Right cardiac atrium (tissue), 5 donors: ENCODE results near the gene SLIT2. TPM values are rescaled to one million over a fixed set of nuclear protein-coding genes. Genes with fewer than 3 reads are reported as not detected.
A peak's percentile ranks its signal among the peaks of the same experiment; 100 is the strongest.

Experiments
- ATAC-seq, 2 donors: fragments of 200-7000 bp; cut with Tn5 transposase; one replicate each; pipeline versions ENCODE4 v1.8.0 to v1.9.1; 2020; ENCODE audit warnings: moderate library complexity in 2 of 2, mild to moderate bottlenecking in 1 of 2
- DNase-seq, 3 donors: peaks; one replicate each; pipeline ENCODE4 v3.0.0-alpha.2; 2020
- H3K27ac ChIP-seq: one replicate; pipeline ENCODE4 v1.5.1; 2013; ENCODE audit warnings: mild to moderate bottlenecking, low read length, control low read depth, moderate library complexity
- H3K27me3 ChIP-seq: one replicate; pipeline ENCODE4 v1.6.1; 2013; ENCODE audit not compliant: control insufficient read depth, insufficient read depth
- H3K4me1 ChIP-seq: one replicate; pipeline ENCODE4 v1.6.1; 2013; ENCODE audit warnings: low read length; ENCODE audit not compliant: control insufficient read depth, insufficient read depth
- H3K4me3 ChIP-seq: one replicate; pipeline ENCODE4 v1.5.1; 2013; ENCODE audit warnings: low read length, control low read depth
- H3K9me3 ChIP-seq: one replicate; pipeline ENCODE4 v1.6.1; 2013; ENCODE audit warnings: low read length; ENCODE audit not compliant: control insufficient read depth
- WGBS: extraction: QIAGEN DNeasy Blood & Tissue Kit; methylation state at CpG from one replicate; pipeline ENCODE4 v1.1.7; 2013; 5-methylcytosine and 5-hydroxymethylcytosine counted together
- intact Hi-C, 4 donors: fragments of 100-400 bp; cut with DNase I; formaldehyde crosslinking; loops; one replicate each; pipeline versions ENCODE4 v1.11.0 to v1.14.0; 2022 to 2023
- polyA plus RNA-seq: library from polyadenylated mRNA; stranded (reverse); fragments of 200-250 nt; gene quantifications from one replicate; pipeline ENCODE4 v1.2.3, GENCODE V29; 2013
- total RNA-seq, 4 donors: library from RNA; stranded (reverse); fragmentation: NEBNext Ultra II Directional; extraction: Animal tissue kit (Norgen Biotek cat#: 25700); gene quantifications; one replicate each; pipeline ENCODE4 v1.2.1, GENCODE V29; 2021
- donor health status: healthy with polysubstance abuse.
- donor health status: DM: no; HTN: yes; CAD: no.
- donor health status: DM: no; HTN: no; CAD: no.
- donor health status: DM: no; HTN: yes; CAD: no; lungs with severe emphysema.
- donor health status: DM: yes; HTN: yes; CAD: no.

Gene SLIT2
- total and polyA plus RNA-seq, 5 donors = 2.9 to 13.8 (median 10.4) TPM

- intact Hi-C loops = no loop called here
- no peaks in the 10 kb centered on the region for H3K27me3 ChIP-seq
- H3K27ac ChIP-seq = peak overlapping the region; percentile 32
- no peak overlapping the region for H3K4me3 ChIP-seq
- peak; percentile 21 to 69 (median 56) for DNase-seq
- 44% methylated on average over 4 of the region's 4 CpGs for WGBS
- H3K4me1 ChIP-seq = no peaks in the 10 kb centered on the region
- no peaks in the 10 kb centered on the region for H3K9me3 ChIP-seq
- peak; percentile 87 to 93 for ATAC-seq
These were observed 14.7 kb downstream of the SLIT2 start for GRCh38 chr4:20266215-20267082.

DNA sequence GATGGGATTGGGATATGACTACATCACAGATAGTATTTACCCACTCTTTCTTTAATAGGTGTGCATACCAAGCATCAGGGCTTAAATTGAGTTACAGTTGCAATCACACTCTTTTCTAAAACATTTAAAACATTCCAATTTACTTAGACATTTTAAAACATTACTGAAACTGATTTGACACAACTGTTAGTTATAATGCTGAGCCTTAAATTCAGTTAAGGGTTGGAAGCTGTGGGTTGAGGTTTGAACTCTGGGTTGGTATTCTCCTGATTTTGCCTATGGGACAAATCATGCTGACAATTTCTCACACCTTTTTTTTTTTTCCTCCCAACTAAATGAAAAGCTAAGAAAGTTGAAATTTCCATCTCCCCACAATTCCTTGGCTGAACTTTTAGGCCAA is 16.3 kb downstream of the SLIT2 start:
- Histone ChIP-seq H3K27me3 (no peaks in the 10 kb centered on the region), H3K4me3 (no peak overlapping the region), H3K4me1 (no peaks in the 10 kb centered on the region), H3K9me3 (no peaks in the 10 kb centered on the region), H3K27ac (no peak overlapping the region)
- intact Hi-C loops = no loop called here
- no peak for ATAC-seq
- DNase-seq = no peak

- H3K27me3 ChIP-seq = no peaks in the 10 kb centered on the region
- intact Hi-C loops = no loop called here
- DNase-seq = no peak
- no peaks in the 10 kb centered on the region for H3K9me3 ChIP-seq
- ATAC-seq = no peak
- WGBS = 75% methylated on average over 1 of the region's 1 CpG
- no peaks in the 10 kb centered on the region for H3K4me1 ChIP-seq
- no peak overlapping the region for H3K4me3 ChIP-seq
- H3K27ac ChIP-seq = no peak overlapping the region
These were observed 17.6 kb downstream of the SLIT2 start for GRCh38 chr4:20269320-20269719.

DNA sequence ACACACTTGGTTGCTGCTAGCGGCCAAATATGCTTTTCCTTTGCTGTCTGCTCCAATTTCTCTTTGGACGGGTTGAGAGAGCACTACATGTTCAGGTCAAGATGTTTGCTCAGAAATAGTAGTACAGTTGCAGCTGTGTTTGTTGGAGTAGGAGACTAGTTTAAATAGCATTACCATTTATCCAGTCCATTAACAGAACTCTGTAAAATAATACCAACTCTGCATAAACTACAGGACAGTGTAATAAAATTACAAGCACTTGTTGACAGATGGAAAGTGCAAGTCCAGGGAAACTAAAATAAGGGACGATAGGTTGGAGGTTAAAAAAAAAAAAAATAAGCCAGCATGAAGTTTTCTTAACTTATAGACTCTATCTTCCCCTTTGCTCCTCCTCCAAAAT is 20.2 kb downstream of the SLIT2 start:
- Histone ChIP-seq H3K27ac (no peak overlapping the region), H3K9me3 (no peaks in the 10 kb centered on the region), H3K4me3 (no peak overlapping the region), H3K27me3 (no peaks in the 10 kb centered on the region), H3K4me1 (no peaks in the 10 kb centered on the region)
- DNase-seq (no peak), ATAC-seq (no peak)
- intact Hi-C loops = no loop called here
- WGBS = 62% methylated on average over 3 of the region's 3 CpGs

GRCh38 chr4:20272411-20272872 is 20.7 kb downstream of the SLIT2 start:
- 83% methylated on average over 4 of the region's 4 CpGs for WGBS
- Histone ChIP-seq H3K9me3 (no peaks in the 10 kb centered on the region), H3K27me3 (no peaks in the 10 kb centered on the region), H3K27ac (no peak overlapping the region), H3K4me3 (no peak overlapping the region), H3K4me1 (no peaks in the 10 kb centered on the region)
- intact Hi-C loops = no loop called here
- ATAC-seq (no peak), DNase-seq (no peak)

DNA sequence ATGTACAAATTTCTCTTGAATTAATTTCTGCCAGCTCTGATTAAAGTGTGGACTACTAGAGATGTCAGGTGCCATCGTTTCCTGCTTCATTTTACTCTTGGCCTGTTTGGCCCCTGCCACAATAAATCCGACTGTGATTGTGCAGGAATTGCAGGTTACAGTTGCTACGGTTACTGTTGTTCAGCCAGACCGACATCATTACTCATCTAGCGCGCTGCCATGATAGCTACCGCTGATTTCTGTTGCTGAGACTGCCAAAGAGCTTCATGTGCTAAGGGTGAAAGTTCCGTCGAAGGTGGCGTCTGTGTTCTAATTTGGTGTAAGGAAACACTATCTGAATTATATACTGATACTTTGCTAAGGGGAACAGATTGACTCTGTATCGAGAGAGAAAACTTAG is 22.1 kb downstream of the SLIT2 start:
- no peaks in the 10 kb centered on the region for H3K4me1 ChIP-seq
- H3K27me3 ChIP-seq = no peaks in the 10 kb centered on the region
- 74% methylated on average over 11 of the region's 11 CpGs for WGBS
- H3K9me3 ChIP-seq = no peaks in the 10 kb centered on the region
- intact Hi-C loops = no loop called here
- peak in 1 of 2 donors; percentile 25 for ATAC-seq
- no peak overlapping the region for H3K4me3 ChIP-seq
- no peak for DNase-seq
- H3K27ac ChIP-seq = no peak overlapping the region

DNA sequence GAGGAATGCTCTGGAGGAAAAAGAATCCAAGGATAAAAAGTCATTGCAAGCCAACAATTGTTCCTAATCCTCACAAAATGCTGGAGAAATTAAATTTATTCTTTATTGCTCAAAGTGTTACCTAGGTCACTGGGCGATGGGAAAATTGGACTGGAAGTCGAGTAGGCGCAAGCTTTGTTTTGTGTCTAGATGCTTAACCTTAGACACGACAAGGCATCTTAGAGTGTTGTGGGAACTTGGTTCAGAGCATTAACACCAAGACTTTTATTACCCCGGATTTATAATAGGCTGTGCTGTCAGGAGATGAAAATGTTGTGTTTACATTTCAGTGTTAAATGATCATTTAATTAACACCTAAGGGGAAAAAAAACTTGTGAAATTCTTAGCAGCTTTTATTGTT is 25.1 kb downstream of the SLIT2 start:
- 66% methylated on average over 5 of the region's 5 CpGs for WGBS
- no peak overlapping the region for H3K4me3 ChIP-seq

GRCh38 chr4:20278195-20278594 is 26.5 kb downstream of the SLIT2 start:
- Histone ChIP-seq H3K9me3 (no peaks in the 10 kb centered on the region), H3K27me3 (no peaks in the 10 kb centered on the region), H3K4me3 (no peak overlapping the region), H3K27ac (no peak overlapping the region), H3K4me1 (no peaks in the 10 kb centered on the region)
- no peak for ATAC-seq
- intact Hi-C loops = no loop called here
- no peak for DNase-seq
- WGBS = 90% methylated on average over 3 of the region's 3 CpGs

More for the DNA sequence above, 25.1 kb downstream of the SLIT2 start:
- intact Hi-C loops = no loop called here
- DNase-seq = no peak
- no peak overlapping the region for H3K27ac ChIP-seq
- no peaks in the 10 kb centered on the region for H3K4me1 ChIP-seq
- no peaks in the 10 kb centered on the region for H3K27me3 ChIP-seq
- no peak for ATAC-seq
- no peaks in the 10 kb centered on the region for H3K9me3 ChIP-seq

- WGBS = 90% methylated on average over 1 of the region's 1 CpG
- Histone ChIP-seq H3K9me3 (no peaks in the 10 kb centered on the region), H3K4me1 (no peaks in the 10 kb centered on the region), H3K27ac (no peak overlapping the region), H3K4me3 (no peak overlapping the region), H3K27me3 (no peaks in the 10 kb centered on the region)
- DNase-seq (no peak), ATAC-seq (no peak)
- intact Hi-C loops = no loop called here
These were observed 27.7 kb downstream of the SLIT2 start for GRCh38 chr4:20279381-20279780.

DNA sequence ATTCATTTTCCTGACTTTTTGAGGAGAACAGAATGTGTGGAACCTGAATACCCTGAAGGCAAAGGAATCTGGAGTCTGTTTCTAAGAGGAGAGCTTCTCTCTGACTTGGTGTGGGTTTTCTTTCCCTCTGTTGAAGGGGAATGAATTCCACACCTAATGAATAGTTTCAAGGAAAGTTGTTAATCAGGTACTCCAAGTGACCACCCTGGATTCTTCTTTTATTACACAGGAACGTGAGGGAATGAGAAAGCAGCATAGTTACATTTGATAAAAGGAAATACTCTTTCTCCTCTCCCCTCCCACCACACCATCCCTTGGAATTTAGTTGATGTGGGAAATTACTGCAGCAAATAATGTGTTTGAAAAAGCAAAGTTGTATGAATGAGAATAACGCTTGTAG is 29.7 kb downstream of the SLIT2 start:
- DNase-seq = no peak
- ATAC-seq = no peak
- H3K9me3 ChIP-seq = no peaks in the 10 kb centered on the region
- H3K4me1 ChIP-seq = no peaks in the 10 kb centered on the region
- WGBS = 46% methylated on average over 2 of the region's 2 CpGs
- H3K27ac ChIP-seq = no peak overlapping the region
- H3K27me3 ChIP-seq = no peaks in the 10 kb centered on the region
- intact Hi-C loops = no loop called here
- H3K4me3 ChIP-seq = no peak overlapping the region

- 93% methylated on average over 4 of the region's 4 CpGs for WGBS
- Histone ChIP-seq H3K27me3 (no peaks in the 10 kb centered on the region), H3K4me3 (no peak overlapping the region), H3K9me3 (no peaks in the 10 kb centered on the region), H3K4me1 (no peaks in the 10 kb centered on the region), H3K27ac (no peak overlapping the region)
- intact Hi-C loops = no loop called here
- DNase-seq (no peak), ATAC-seq (no peak)
These were observed 31.3 kb downstream of the SLIT2 start for GRCh38 chr4:20283039-20283438.
